HepG2 (cell line): Measurements from ENCODE around the gene WDR62. TPM values are rescaled to one million over a fixed set of nuclear protein-coding genes. Genes with fewer than 3 reads are reported as not detected.

Experiments used
- BRF2 ChIP-seq: sonication (generic); formaldehyde crosslinking; IDR thresholded peaks from 2 replicates; pipeline ENCODE4 v1.8.1; 2022; ENCODE audit warnings: mild to moderate bottlenecking, missing genetic modification reagents
- ETS1 ChIP-seq: sonication (generic); formaldehyde crosslinking; IDR thresholded peaks from 2 replicates; pipeline ENCODE4 v1.4.0; 2020; ENCODE audit warnings: missing genetic modification reagents
- HNF4G ChIP-seq, 2 experiments: sonication (generic) in 1 of 2; formaldehyde crosslinking in 1 of 2; IDR thresholded peaks; 2 replicates each; pipeline versions ENCODE4 v1.4.0 to v1.6.1; 2011 to 2020; ENCODE audit warnings: borderline replicate concordance in 2 of 2, low read depth in 2 of 2, mild to moderate bottlenecking in 2 of 2, low read length in 1 of 2, missing genetic modification reagents in 1 of 2, moderate library complexity in 1 of 2
- KDM3A ChIP-seq: IDR thresholded peaks from 2 replicates; pipeline ENCODE4 v1.6.1; 2018; ENCODE audit warnings: low read depth, missing compliant biosample characterization
- NKX3-1 ChIP-seq: sonication (generic); formaldehyde crosslinking; IDR thresholded peaks from 2 replicates; pipeline ENCODE4 v1.5.0; 2020; ENCODE audit warnings: missing genetic modification reagents
- PAF1 ChIP-seq: IDR thresholded peaks from 2 replicates; pipeline ENCODE4 v1.6.1; 2016; ENCODE audit warnings: missing genetic modification reagents, missing compliant biosample characterization
- PAXIP1 ChIP-seq: sonication (generic); formaldehyde crosslinking; conservative IDR thresholded peaks from 2 replicates; pipeline ENCODE4 v1.4.0; 2020; ENCODE audit warnings: mild to moderate bottlenecking, missing genetic modification reagents, moderate library complexity
- POLR2AphosphoS5 ChIP-seq: IDR thresholded peaks from 2 replicates; pipeline ENCODE4 v1.6.1; 2012; ENCODE audit warnings: low read depth, low read length
- PRDM15 ChIP-seq: sonication (generic); formaldehyde crosslinking; IDR thresholded peaks from 2 replicates; pipeline ENCODE4 v1.4.0; 2020; ENCODE audit warnings: missing genetic modification reagents
- RORA ChIP-seq: sonication (generic); formaldehyde crosslinking; IDR thresholded peaks from 2 replicates; pipeline ENCODE4 v1.5.0; 2020; ENCODE audit warnings: mild to moderate bottlenecking, missing genetic modification reagents, moderate library complexity
- SUZ12 ChIP-seq: fragments of 150-350 bp; IDR thresholded peaks from 2 replicates; pipeline ENCODE4 v1.6.1; 2014; ENCODE audit warnings: low read depth, low read length
- ZNF121 ChIP-seq: sonication (generic); formaldehyde crosslinking; IDR thresholded peaks from 2 replicates; pipeline ENCODE4 v1.5.0; 2020; ENCODE audit warnings: mild to moderate bottlenecking, missing genetic modification reagents
- ZNF136 ChIP-seq: sonication (generic); formaldehyde crosslinking; IDR thresholded peaks from 2 replicates; pipeline ENCODE4 v1.8.1; 2022; ENCODE audit warnings: low read depth, mild to moderate bottlenecking, moderate library complexity, missing genetic modification reagents
- ZNF639 ChIP-seq: conservative IDR thresholded peaks from 2 replicates; pipeline ENCODE4 v1.6.1; 2018; ENCODE audit warnings: missing genetic modification reagents
- polyA plus RNA-seq, 8 experiments: library from polyadenylated mRNA; depleted of rRNA in 3 of 8; stranded (reverse) in 7 of 8; unstranded in 1 of 8; fragments of >200 nt; fragmentation: Illumina TruSeq in 4 of 8; extraction: Trizol in 4 of 8; gene quantifications; 2 replicates each; pipeline versions ENCODE4 v1.2.1 to v1.2.3, GENCODE V29; 2011 to 2016; ENCODE audit warnings: low read depth in 4 of 8, missing spikeins in 1 of 8, mixed read lengths in 1 of 8; ENCODE audit not compliant: insufficient read depth in 1 of 8
- total RNA-seq, 5 experiments: library from RNA; depleted of rRNA; stranded (reverse); fragments of >200 nt; fragmentation: Illumina TruSeq; extraction: Trizol; gene quantifications; 2 replicates each; pipeline ENCODE4 v1.2.3, GENCODE V29; 2016; ENCODE audit warnings: low read depth in 1 of 5

WDR62 gene
- total and polyA plus RNA-seq, 2 of the 13 experiments (the other 11 are each of a cell fraction or from before 2014, with no cell fraction given): 5.8 to 12.5 TPM

GRCh38 chr19:36139120-36139472 is 84.4 kb downstream of the WDR62 start (continued):
- TF ChIP-seq PAXIP1 (CRISPR knock-in tag) (no peak), RORA (CRISPR knock-in tag) (no peak), ETS1 (no peak), HNF4G (IDR thresholded peaks at IDR 0.05; ENCODE audit: borderline replicate concordance, low read depth, low read length) (no peak), HNF4G (CRISPR knock-in tag; IDR thresholded peaks at IDR 0.05; ENCODE audit: borderline replicate concordance, low read depth) (no peak), POLR2AphosphoS5 (no peak), ZNF136 (CRISPR knock-in tag) (no peak), KDM3A (no peak), SUZ12 (no peak), ZNF639 (no peak), NKX3-1 (CRISPR knock-in tag) (0 out of 2 replicates have a peak, but pooled peaks have one; percentile 1), PRDM15 (CRISPR knock-in tag) (no peak), PAF1 (no peak), BRF2 (CRISPR knock-in tag) (no peak), ZNF121 (CRISPR knock-in tag) (peak; percentile 90)
